IMR-90 (cell line): ENCODE results near the gene UBE2QL1. TPM values are rescaled to one million over a fixed set of nuclear protein-coding genes. Genes with fewer than 3 reads are reported as not detected.

Source experiments
- ATAC-seq: fragments of 200-7000 bp; cut with Tn5 transposase; 2 replicates; pipeline ENCODE4 v1.9.1; 2020; ENCODE audit warnings: low read depth, mild to moderate bottlenecking, moderate library complexity
- BruUV-seq: library from RNA; stranded (reverse); fragments of 400-500 nt; replicated peaks from 2 replicates; lab custom pipeline; 2021; lab: Mats Ljungman, UMichigan
- CTCF ChIA-PET: fragments of 300-600 bp; formaldehyde crosslinking; extraction: SDS; loops from one replicate; lab custom pipeline; 2021; ENCODE audit warnings: antibody characterized with exemption; lab: Yijun Ruan, JAX
- POLR2A ChIA-PET: fragments of 300-600 bp; sonication (Branson Sonifier 250); formaldehyde crosslinking; loops from one replicate; lab custom pipeline; 2022; ENCODE audit warnings: antibody characterized with exemption; ENCODE audit not compliant: unreplicated experiment; lab: Charles Lee
- DNase-seq: peaks from one replicate; pipeline ENCODE4 v3.0.0; 2013
- H2AFZ ChIP-seq: replicated peaks from 2 replicates; pipeline ENCODE3; 2013; ENCODE audit warnings: low read length, mild to moderate bottlenecking; ENCODE audit not compliant: poor library complexity
- H2AK5ac ChIP-seq: 2 replicates; pipeline ENCODE4 v1.6.1; 2013; ENCODE audit warnings: low read depth, low read length, inconsistent platforms
- H2AK9ac ChIP-seq: replicated peaks from 2 replicates; pipeline ENCODE3; 2013; ENCODE audit warnings: mild to moderate bottlenecking, low read depth, low read length, moderate library complexity; ENCODE audit not compliant: poor library complexity
- H2BK120ac ChIP-seq: 2 replicates; pipeline ENCODE4 v1.6.1; 2013; ENCODE audit warnings: low read depth, low read length, inconsistent platforms
- H2BK15ac ChIP-seq: 3 replicates; pipeline ENCODE4 v1.6.1; 2013; ENCODE audit warnings: low read depth, low read length, inconsistent platforms
- H2BK20ac ChIP-seq: 2 replicates; pipeline ENCODE4 v1.6.1; 2013; ENCODE audit warnings: low read depth, mild to moderate bottlenecking, inconsistent platforms, low read length, moderate library complexity
- H2BK5ac ChIP-seq: 2 replicates; pipeline ENCODE4 v1.6.1; 2013; ENCODE audit warnings: mild to moderate bottlenecking, low read depth, low read length, inconsistent platforms; ENCODE audit not compliant: poor library complexity, severe bottlenecking
- H3K14ac ChIP-seq: replicated peaks from 2 replicates; pipeline ENCODE4 v1.6.1; 2013; ENCODE audit warnings: low read depth, low read length, inconsistent platforms
- H3K18ac ChIP-seq: 2 replicates; pipeline ENCODE4 v1.6.1; 2013; ENCODE audit warnings: low read depth, low read length, control low read depth
- H3K23ac ChIP-seq: 2 replicates; pipeline ENCODE4 v1.6.1; 2013; ENCODE audit warnings: low read depth, low read length, inconsistent platforms
- H3K27ac ChIP-seq: 2 replicates; pipeline ENCODE4 v1.5.1; 2013; ENCODE audit warnings: mild to moderate bottlenecking, control low read depth, low read length; ENCODE audit not compliant: insufficient read depth
- H3K27me3 ChIP-seq: 2 replicates; pipeline ENCODE4 v1.6.1; 2013; ENCODE audit warnings: low read length; ENCODE audit not compliant: control insufficient read depth, insufficient read depth
- H3K36me3 ChIP-seq: 2 replicates; pipeline ENCODE4 v1.6.1; 2013; ENCODE audit warnings: low read length, mixed read lengths; ENCODE audit not compliant: control insufficient read depth, insufficient read depth
- H3K4ac ChIP-seq: 2 replicates; pipeline ENCODE4 v1.6.1; 2013; ENCODE audit warnings: low read depth, low read length, inconsistent platforms
- H3K4me1 ChIP-seq: 2 replicates; pipeline ENCODE4 v1.6.1; 2013; ENCODE audit warnings: low read length, mixed read lengths; ENCODE audit not compliant: control insufficient read depth, insufficient read depth
- H3K4me2 ChIP-seq: 2 replicates; pipeline ENCODE4 v1.6.1; 2013; ENCODE audit warnings: low read depth, mild to moderate bottlenecking, control low read depth, low read length, moderate library complexity
- H3K4me3 ChIP-seq: 2 replicates; pipeline ENCODE4 v1.5.1; 2013; ENCODE audit warnings: low read depth, mild to moderate bottlenecking, control low read depth, low read length, moderate library complexity; ENCODE audit not compliant: insufficient read depth
- H3K56ac ChIP-seq: 2 replicates; pipeline ENCODE4 v1.6.1; 2013; ENCODE audit warnings: low read length, inconsistent platforms; ENCODE audit not compliant: insufficient read depth; ENCODE audit errors: extremely low read depth
- H3K79me1 ChIP-seq, 2 experiments: 2 replicates each; pipeline ENCODE4 v1.6.1; 2013; ENCODE audit warnings: low read length in 2 of 2, inconsistent platforms in 1 of 2, low read depth in 1 of 2
- H3K9ac ChIP-seq: 2 replicates; pipeline ENCODE4 v1.6.1; 2013; ENCODE audit warnings: low read depth, low read length, control low read depth
- H3K9me1 ChIP-seq: 2 replicates; pipeline ENCODE4 v1.6.1; 2013; ENCODE audit warnings: low read length, inconsistent platforms; ENCODE audit not compliant: insufficient read depth
- H3K9me3 ChIP-seq: 2 replicates; pipeline ENCODE4 v1.6.1; 2013; ENCODE audit warnings: low read length; ENCODE audit not compliant: control insufficient read depth, insufficient read depth
- H4K20me1 ChIP-seq: 2 replicates; pipeline ENCODE4 v1.6.1; 2013; ENCODE audit warnings: low read length, inconsistent platforms; ENCODE audit not compliant: insufficient read depth
- H4K5ac ChIP-seq: 2 replicates; pipeline ENCODE4 v1.6.1; 2013; ENCODE audit warnings: mild to moderate bottlenecking, low read depth, low read length, control low read depth
- H4K8ac ChIP-seq, 2 experiments: 2 replicates each; pipeline ENCODE4 v1.6.1; 2013; ENCODE audit warnings: low read depth in 2 of 2, low read length in 2 of 2, control low read depth in 1 of 2, inconsistent platforms in 1 of 2
- H4K91ac ChIP-seq: 2 replicates; pipeline ENCODE4 v1.6.1; 2013; ENCODE audit warnings: low read depth, low read length, inconsistent platforms; ENCODE audit not compliant: insufficient read depth
- CTCF ChIP-seq: conservative IDR thresholded peaks from 2 replicates; pipeline ENCODE4 v1.5.1; 2012; ENCODE audit warnings: mild to moderate bottlenecking, low read depth, low read length, improper control_type of control experiment
- ELK1 ChIP-seq: fragments of 150-350 bp; IDR thresholded peaks from 2 replicates; pipeline ENCODE4 v1.6.1; 2016; ENCODE audit warnings: low read depth, mild to moderate bottlenecking, low read length, moderate library complexity, borderline replicate concordance
- FOS ChIP-seq: fragments of 150-350 bp; IDR thresholded peaks from 2 replicates; pipeline ENCODE4 v1.6.1; 2016; ENCODE audit warnings: low read depth, low read length
- MXI1 ChIP-seq: IDR thresholded peaks from 2 replicates; pipeline ENCODE4 v1.6.1; 2012; ENCODE audit warnings: low read depth, mild to moderate bottlenecking, low read length, moderate library complexity, borderline replicate concordance
- POLR2A ChIP-seq: IDR thresholded peaks from 2 replicates; pipeline ENCODE4 v1.6.1; 2012; ENCODE audit warnings: mild to moderate bottlenecking, low read depth, low read length
- RAD21 ChIP-seq: IDR thresholded peaks from 2 replicates; pipeline ENCODE4 v1.6.1; 2012; ENCODE audit warnings: low read length, improper control_type of control experiment
- RFX5 ChIP-seq: IDR thresholded peaks from 2 replicates; pipeline ENCODE4 v1.8.0; 2012; ENCODE audit warnings: low read depth, mild to moderate bottlenecking, low read length, moderate library complexity
- WGBS, 2 experiments: methylation state at CpG; one replicate each; pipeline versions ENCODE4 v1.1.5 to v1.1.7; 2013; ENCODE audit warnings: missing lambda C conversion rate in 2 of 2; ENCODE audit not compliant: insufficient read length in 1 of 2; ENCODE audit errors: extremely low coverage in 2 of 2; 5-methylcytosine and 5-hydroxymethylcytosine counted together
- dilution Hi-C: fragments of 300-500 bp; cut with HindIII; formaldehyde crosslinking; loops from one replicate; pipeline ENCODE4 v1.14.3; 2018; ENCODE audit warnings: low sequenced_read_pairs; ENCODE audit not compliant: unreplicated experiment
- in situ Hi-C: fragments of 300-500 bp; cut with MboI; formaldehyde crosslinking; loops from 3 replicates; pipeline ENCODE4 v1.14.3; 2019; ENCODE audit warnings: low sequenced_read_pairs, inconsistent platforms, mixed read lengths
- intact Hi-C: fragments of 100-400 bp; cut with micrococcal nuclease; formaldehyde crosslinking; loops from 2 replicates; pipeline ENCODE4 v1.10.0; 2022
- polyA plus RNA-seq, 3 experiments: library from polyadenylated mRNA; depleted of rRNA; stranded (reverse); fragments of >200 nt; gene quantifications; 2 replicates each; pipeline ENCODE4 v1.2.3, GENCODE V29; 2012; ENCODE audit warnings: low replicate concordance in 1 of 3
- total RNA-seq: library from RNA; depleted of rRNA; stranded (reverse); fragments of >200 nt; gene quantifications from 2 replicates; pipeline ENCODE4 v1.2.3, GENCODE V29; 2012

Gene UBE2QL1
- total and polyA plus RNA-seq, 2 of the 4 experiments (the other 2 are of a cell fraction): not detected

- no peak for TF ChIP-seq FOS
- TF ChIP-seq ELK1: no peak
- TF ChIP-seq RFX5: no peak
- TF ChIP-seq MXI1: no peak
- no peak for TF ChIP-seq RAD21
- TF ChIP-seq POLR2A: no peak
Observed at GRCh38 chr5:6482735-6483134, 34.1 kb downstream of the UBE2QL1 start (continued).

- no peaks in the 10 kb centered on the region for H3K9me1 ChIP-seq
- no peak overlapping the region for H3K18ac ChIP-seq
- no peak overlapping the region for H3K23ac ChIP-seq
- H3K36me3 ChIP-seq: no peaks in the 10 kb centered on the region
- intact Hi-C loops (no loop called here), in situ Hi-C loops (no loop called here), dilution Hi-C loops (no loop called here)
- no peak overlapping the region for H3K4me3 ChIP-seq
- no peak overlapping the region for H4K91ac ChIP-seq
- H3K27ac ChIP-seq: no peak overlapping the region
- no peak overlapping the region for H4K5ac ChIP-seq
- H2AK9ac ChIP-seq: no peak overlapping the region
- H3K4me2 ChIP-seq: no peak overlapping the region
- no peaks in the 10 kb centered on the region for H3K27me3 ChIP-seq
- WGBS, 2 experiments: 77% methylated on average over 4 of the region's 9 CpGs; no CpG with 5 or more reads in 1 of the 2 experiments
- ChIA-PET CTCF (no interaction called here), POLR2A (interaction anchor here (0.6 kb wide), 1 partner anchor 116 kb away, joined by 4 read pairs; no protein-coding TSS in a partner anchor)
- no peak overlapping the region for H2BK5ac ChIP-seq
- H3K9me3 ChIP-seq: no peaks in the 10 kb centered on the region
- H2AFZ ChIP-seq: no peak overlapping the region
- H2BK15ac ChIP-seq: no peak overlapping the region
- no peak overlapping the region for H4K8ac ChIP-seq
- no peak for TF ChIP-seq CTCF
- TF ChIP-seq FOS: no peak
- no peak for TF ChIP-seq POLR2A
- no peak overlapping the region for H3K14ac ChIP-seq
- H2BK120ac ChIP-seq: no peak overlapping the region
- ATAC-seq (no peak), DNase-seq (no peak)
- no peak overlapping the region for H3K4ac ChIP-seq
- no peak overlapping the region for H2AK5ac ChIP-seq
- no TSS peak for BruUV-seq
- no peak overlapping the region for H3K56ac ChIP-seq
- H3K79me1 ChIP-seq: no peaks in the 10 kb centered on the region
- no peak overlapping the region for H2BK20ac ChIP-seq
- H3K9ac ChIP-seq: no peak overlapping the region
- H4K20me1 ChIP-seq: no peaks in the 10 kb centered on the region
- H3K4me1 ChIP-seq: no peaks in the 10 kb centered on the region
Observed at GRCh38 chr5:6483880-6484382, 35.3 kb downstream of the UBE2QL1 start.
